ENCODE measurements around the gene TBC1D22A.
"Not testable (repeated sequence)": the region's sequence is repeated elsewhere in the genome, so short reads cannot be mapped to it uniquely, and the experiment has no call there.

Gene TBC1D22A

DNA sequence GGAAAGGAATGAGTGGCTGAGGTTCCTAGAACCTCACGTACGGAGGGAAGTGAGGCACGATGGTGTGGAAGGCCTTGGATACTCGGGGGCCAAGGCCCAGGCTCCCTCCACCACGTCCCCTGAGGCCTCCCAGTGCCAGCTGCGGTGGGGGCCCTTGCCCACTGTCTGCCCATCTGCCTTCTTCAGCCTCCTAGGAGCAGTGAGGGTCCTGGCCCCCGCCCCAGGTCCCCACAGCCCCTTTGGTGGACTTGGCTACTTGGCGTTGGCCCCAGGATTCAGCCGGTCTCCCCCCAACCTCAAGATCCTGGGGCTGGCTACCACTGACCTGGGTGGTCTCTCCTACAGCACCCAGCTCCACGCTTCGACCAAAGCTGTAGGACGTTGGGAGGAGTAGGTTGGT lies 373.6 kb downstream of the TBC1D22A start:
- H3K27me3 ChIP-seq (ENCODE audit: control insufficient read depth, insufficient read depth, low read length): no peaks in the 10 kb centered on the region
- no peaks in the 10 kb centered on the region for H3K36me3 ChIP-seq (ENCODE audit: control insufficient read depth, insufficient read depth, low read length)
- H3K4me1 ChIP-seq (ENCODE audit: control insufficient read depth, insufficient read depth, low read length): no peaks in the 10 kb centered on the region
- no peaks in the 10 kb centered on the region for H3K9me3 ChIP-seq (ENCODE audit: control insufficient read depth, low read length)
- H3K4me3 ChIP-seq (ENCODE audit: low read length): no peak overlapping the region
- H3K9ac ChIP-seq (ENCODE audit: low read length): no peak overlapping the region

DNA sequence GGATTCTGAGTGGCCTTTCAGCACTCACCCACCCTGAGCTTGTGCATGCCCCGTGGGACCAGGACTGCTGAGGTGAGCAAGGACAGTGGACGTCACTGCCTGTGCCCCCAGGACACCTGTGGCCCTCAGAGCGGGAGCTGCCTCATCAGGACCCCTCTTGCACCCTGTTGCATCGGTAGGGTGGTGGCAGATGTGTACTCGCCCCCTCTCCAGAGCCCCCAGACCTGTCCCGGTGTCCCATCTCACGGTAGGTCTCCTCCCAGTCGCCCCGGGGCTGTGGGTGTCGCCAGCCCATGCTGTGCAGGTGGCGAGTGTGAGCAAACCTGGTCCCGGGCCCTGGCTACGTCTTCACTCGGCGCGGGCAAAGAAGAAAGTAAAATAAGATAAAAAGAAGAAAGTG lies 374.2 kb downstream of the TBC1D22A start:
- Histone ChIP-seq H3K27me3 (ENCODE audit: control insufficient read depth, insufficient read depth, low read length) (no peaks in the 10 kb centered on the region), H3K9me3 (ENCODE audit: control insufficient read depth, low read length) (no peaks in the 10 kb centered on the region), H3K9ac (ENCODE audit: low read length) (no peak overlapping the region), H3K4me3 (ENCODE audit: low read length) (no peak overlapping the region), H3K4me1 (ENCODE audit: control insufficient read depth, insufficient read depth, low read length) (no peaks in the 10 kb centered on the region), H3K36me3 (ENCODE audit: control insufficient read depth, insufficient read depth, low read length) (no peaks in the 10 kb centered on the region)

DNA sequence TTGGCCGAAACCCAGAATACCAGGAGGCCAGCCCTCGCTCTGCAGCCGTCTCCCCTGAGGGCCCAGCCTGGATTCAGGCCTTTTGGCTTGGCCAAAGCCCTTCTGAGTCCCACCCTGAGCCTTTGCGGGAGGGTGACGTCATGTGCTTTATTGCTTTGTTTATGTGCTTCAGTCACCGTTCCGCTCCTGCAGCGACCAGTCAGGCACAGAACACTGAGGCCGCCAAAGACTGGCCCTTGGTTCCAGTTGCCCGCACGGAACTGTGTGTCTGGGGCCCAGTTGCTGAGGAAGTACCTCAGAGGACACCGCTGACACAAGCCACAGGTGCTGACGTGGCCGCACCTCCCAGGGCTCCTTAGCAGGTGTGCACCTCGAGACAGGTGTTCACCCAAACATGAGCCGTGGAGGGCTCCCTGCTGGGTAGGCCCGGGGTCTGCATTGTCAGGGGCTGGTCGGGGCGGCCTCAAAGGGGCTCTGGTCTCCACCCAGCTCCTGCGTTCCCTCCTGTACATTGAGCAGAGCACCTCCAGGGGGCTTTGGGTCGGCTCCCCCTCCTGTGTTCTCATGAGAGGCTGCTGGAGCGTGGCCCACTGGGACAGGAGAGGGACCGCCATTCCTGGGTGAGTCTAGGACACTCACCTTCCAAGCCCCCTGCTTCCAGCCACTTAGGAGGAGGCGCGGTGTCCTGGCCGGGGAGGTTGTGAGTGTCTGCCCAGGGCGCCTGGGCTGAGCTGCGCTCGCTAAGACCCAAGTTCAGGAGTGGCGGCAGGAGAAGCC lies 376.8 kb downstream of the TBC1D22A start:
- Histone ChIP-seq H3K4me1 (ENCODE audit: control insufficient read depth, insufficient read depth, low read length) (peaks cover 5% of the 10 kb centered on the region), H3K9ac (ENCODE audit: low read length) (no peak overlapping the region), H3K9me3 (ENCODE audit: control insufficient read depth, low read length) (no peaks in the 10 kb centered on the region), H3K36me3 (ENCODE audit: control insufficient read depth, insufficient read depth, low read length) (no peaks in the 10 kb centered on the region), H3K4me3 (ENCODE audit: low read length) (no peak overlapping the region), H3K27me3 (ENCODE audit: control insufficient read depth, insufficient read depth, low read length) (no peaks in the 10 kb centered on the region)

DNA sequence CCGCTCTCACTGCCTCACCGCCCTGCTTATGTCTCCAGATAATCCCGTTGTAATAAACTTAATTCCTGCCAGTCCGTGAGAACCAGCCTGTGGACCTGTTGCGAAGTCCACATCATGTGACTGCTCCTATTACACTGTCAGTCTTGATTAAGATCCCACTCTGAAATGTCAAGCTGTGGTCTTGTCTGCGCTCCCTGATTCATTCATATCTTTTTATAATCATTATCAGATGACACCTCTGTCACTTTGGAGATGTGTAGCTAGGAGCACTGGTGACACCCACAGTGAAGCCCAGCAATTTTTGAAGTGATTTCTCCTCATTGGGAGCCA lies 377.3 kb downstream of the TBC1D22A start:
- H3K4me1 ChIP-seq (ENCODE audit: control insufficient read depth, insufficient read depth, low read length): peaks cover 5% of the 10 kb centered on the region
- H3K9ac ChIP-seq (ENCODE audit: low read length): no peak overlapping the region
- H3K36me3 ChIP-seq (ENCODE audit: control insufficient read depth, insufficient read depth, low read length): no peaks in the 10 kb centered on the region
- H3K27me3 ChIP-seq (ENCODE audit: control insufficient read depth, insufficient read depth, low read length): no peaks in the 10 kb centered on the region
- H3K9me3 ChIP-seq (ENCODE audit: control insufficient read depth, low read length): no peaks in the 10 kb centered on the region
- H3K4me3 ChIP-seq (ENCODE audit: low read length): no peak overlapping the region

DNA sequence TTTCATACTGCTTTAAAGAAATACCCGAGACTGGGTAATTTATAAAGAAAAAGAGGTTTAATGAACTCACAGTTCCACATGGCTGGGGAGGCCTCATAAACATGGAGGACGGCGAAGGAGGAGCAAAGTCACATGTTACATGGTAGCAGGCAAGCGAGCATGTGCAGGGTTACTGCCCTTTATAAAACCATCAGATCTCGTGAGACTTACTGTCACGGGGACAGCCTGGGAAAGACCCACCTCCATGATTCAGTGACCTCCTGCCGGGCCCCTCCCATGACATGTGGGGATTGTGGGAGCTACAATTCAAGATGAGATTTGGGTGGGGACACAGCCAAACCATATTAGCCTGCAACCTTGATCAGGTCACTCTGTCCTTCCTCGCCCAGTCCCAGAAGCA lies 378.5 kb downstream of the TBC1D22A start:
- H3K4me3 ChIP-seq (ENCODE audit: low read length); H3K27me3 ChIP-seq (ENCODE audit: control insufficient read depth, insufficient read depth, low read length); H3K9ac ChIP-seq (ENCODE audit: low read length); H3K9me3 ChIP-seq (ENCODE audit: control insufficient read depth, low read length); H3K36me3 ChIP-seq (ENCODE audit: control insufficient read depth, insufficient read depth, low read length); H3K4me1 ChIP-seq (ENCODE audit: control insufficient read depth, insufficient read depth, low read length): not testable (repeated sequence)

DNA sequence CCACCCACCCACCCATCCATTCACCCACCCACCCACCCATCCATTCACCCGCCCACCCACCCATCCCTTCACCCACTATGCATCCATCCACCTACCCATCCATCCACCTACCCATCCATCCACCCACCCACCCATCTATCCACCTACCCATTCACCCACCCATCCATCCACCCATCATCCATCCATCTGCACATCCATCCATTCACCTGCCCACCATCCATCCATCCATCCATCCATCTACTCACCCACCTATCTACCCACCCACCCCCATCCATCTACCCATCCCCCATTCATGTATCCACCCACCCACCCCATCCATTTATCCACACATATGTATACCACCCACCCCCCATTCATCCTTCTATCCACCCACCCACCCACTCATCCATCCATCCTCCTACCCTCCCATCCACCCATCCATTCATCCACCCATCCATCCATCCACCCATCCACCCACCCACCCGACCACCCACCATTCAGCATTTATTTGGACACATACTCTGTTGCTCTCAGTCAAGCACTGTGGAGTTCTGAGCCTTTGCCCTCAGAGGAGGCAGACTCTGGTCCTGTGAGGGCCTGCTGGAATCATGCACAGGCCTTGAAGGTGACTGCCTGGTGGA lies 380.1 kb downstream of the TBC1D22A start:
- no peak overlapping the region for H3K9ac ChIP-seq (ENCODE audit: low read length)
- peaks cover 5% of the 10 kb centered on the region for H3K4me1 ChIP-seq (ENCODE audit: control insufficient read depth, insufficient read depth, low read length)
- H3K27me3 ChIP-seq (ENCODE audit: control insufficient read depth, insufficient read depth, low read length): no peaks in the 10 kb centered on the region
- no peaks in the 10 kb centered on the region for H3K9me3 ChIP-seq (ENCODE audit: control insufficient read depth, low read length)
- H3K36me3 ChIP-seq (ENCODE audit: control insufficient read depth, insufficient read depth, low read length): no peaks in the 10 kb centered on the region
- no peak overlapping the region for H3K4me3 ChIP-seq (ENCODE audit: low read length)

DNA sequence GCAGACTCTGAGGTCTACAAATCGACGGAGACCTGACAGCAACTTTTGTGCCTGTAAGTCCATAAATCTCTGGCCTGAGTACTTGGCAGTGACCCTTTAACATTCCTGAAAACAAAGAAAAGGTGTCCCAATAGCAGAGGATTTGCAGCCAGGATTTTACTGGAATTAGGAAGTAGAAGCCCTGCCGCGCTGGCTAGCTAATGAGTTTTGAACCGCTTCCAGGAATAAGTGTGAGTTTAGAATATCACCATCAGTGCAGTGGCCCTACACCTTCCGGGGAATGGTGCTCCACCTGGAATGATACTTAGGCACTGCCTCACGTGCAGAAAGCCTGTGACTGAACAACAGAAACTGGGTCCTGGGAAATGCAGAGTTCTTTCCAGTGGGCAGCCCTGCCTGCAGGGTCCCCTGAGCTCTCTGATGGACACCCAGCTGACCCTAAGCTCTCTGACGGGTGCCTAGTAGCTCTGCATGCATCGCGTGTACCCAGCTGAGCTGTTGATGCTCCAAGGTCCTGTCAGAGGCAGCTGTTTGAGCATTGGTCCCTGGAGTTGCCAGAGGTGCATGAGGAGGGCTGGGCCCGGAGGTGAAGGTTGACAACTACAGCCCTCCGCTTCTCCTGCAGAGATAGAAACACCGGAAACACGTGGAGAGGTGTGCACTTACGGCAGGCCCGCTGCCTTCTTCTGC lies 380.9 kb downstream of the TBC1D22A start:
- no peak overlapping the region for H3K4me3 ChIP-seq (ENCODE audit: low read length)
- no peak overlapping the region for H3K9ac ChIP-seq (ENCODE audit: low read length)
- no peaks in the 10 kb centered on the region for H3K9me3 ChIP-seq (ENCODE audit: control insufficient read depth, low read length)
- H3K36me3 ChIP-seq (ENCODE audit: control insufficient read depth, insufficient read depth, low read length): no peaks in the 10 kb centered on the region
- no peaks in the 10 kb centered on the region for H3K27me3 ChIP-seq (ENCODE audit: control insufficient read depth, insufficient read depth, low read length)
- H3K4me1 ChIP-seq (ENCODE audit: control insufficient read depth, insufficient read depth, low read length): peaks cover 5% of the 10 kb centered on the region

DNA sequence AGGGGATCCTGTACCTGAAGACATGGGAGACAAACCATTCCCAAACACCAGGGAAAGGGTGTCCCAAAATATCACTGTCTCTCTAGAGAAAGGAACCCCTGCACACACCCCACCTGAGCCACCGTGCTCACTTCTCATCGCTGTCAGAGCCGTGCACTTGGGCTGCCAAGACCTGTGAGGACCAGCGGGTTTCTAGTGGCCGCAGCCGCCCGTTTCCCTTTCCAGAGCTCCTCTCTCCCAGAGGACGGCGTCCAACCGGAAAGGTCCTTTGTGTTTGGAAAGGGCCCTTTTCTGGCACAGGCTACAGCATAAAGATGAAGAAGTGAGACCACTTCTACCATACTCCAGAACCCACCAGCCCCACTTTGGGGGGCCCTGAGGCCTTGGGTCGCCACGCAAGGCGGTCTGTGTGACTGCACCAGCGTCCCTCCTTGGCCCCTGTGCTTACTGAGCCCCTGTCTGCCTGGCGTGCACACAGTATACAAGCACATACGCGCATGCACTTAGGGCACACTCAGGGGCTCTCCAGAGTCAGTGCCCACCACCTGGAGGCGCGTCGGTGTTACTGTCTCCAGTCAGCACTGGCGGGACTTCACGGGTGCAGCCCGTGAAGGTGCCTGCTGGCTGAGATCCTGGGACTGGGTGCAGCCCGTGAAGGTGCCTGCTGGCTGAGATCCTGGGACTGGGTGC lies 381.8 kb downstream of the TBC1D22A start:
- Histone ChIP-seq H3K9ac (ENCODE audit: low read length) (no peak overlapping the region), H3K36me3 (ENCODE audit: control insufficient read depth, insufficient read depth, low read length) (no peaks in the 10 kb centered on the region), H3K9me3 (ENCODE audit: control insufficient read depth, low read length) (no peaks in the 10 kb centered on the region), H3K4me1 (ENCODE audit: control insufficient read depth, insufficient read depth, low read length) (peaks cover 5% of the 10 kb centered on the region), H3K4me3 (ENCODE audit: low read length) (no peak overlapping the region), H3K27me3 (ENCODE audit: control insufficient read depth, insufficient read depth, low read length) (no peaks in the 10 kb centered on the region)

DNA sequence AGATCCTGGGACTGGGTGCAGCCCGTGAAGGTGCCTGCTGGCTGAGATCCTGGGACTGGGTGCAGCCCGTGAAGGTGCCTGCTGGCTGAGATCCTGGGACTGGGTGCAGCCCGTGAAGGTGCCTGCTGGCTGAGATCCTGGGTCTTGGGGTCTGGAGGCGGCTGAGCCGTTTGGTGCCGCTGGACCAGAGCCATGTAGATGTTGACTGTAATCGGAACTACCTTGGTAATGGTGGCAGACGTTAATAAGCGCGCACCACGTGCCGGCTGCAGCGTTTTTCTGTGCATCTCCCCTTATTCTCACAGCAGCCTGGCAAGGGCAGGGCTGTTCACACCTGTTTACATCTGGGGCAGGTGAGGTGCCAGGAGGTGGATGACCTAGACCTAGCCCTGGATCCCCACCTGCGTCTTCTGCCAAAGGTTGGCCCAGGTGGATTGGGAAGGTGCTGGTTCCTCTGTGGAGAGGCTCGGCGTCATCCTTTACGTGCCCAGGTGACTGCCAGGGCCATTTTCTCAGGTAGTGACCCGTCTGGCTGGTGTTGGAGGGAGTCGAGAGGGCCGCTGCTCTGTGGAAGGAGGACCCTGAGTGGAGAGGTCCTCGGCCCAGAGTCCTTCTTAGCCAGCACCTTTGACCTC lies 382.5 kb downstream of the TBC1D22A start:
- no peaks in the 10 kb centered on the region for H3K36me3 ChIP-seq (ENCODE audit: control insufficient read depth, insufficient read depth, low read length)
- H3K9me3 ChIP-seq (ENCODE audit: control insufficient read depth, low read length): no peaks in the 10 kb centered on the region
- H3K27me3 ChIP-seq (ENCODE audit: control insufficient read depth, insufficient read depth, low read length): no peaks in the 10 kb centered on the region
- H3K9ac ChIP-seq (ENCODE audit: low read length): no peak overlapping the region
- peaks cover 5% of the 10 kb centered on the region for H3K4me1 ChIP-seq (ENCODE audit: control insufficient read depth, insufficient read depth, low read length)
- no peak overlapping the region for H3K4me3 ChIP-seq (ENCODE audit: low read length)

DNA sequence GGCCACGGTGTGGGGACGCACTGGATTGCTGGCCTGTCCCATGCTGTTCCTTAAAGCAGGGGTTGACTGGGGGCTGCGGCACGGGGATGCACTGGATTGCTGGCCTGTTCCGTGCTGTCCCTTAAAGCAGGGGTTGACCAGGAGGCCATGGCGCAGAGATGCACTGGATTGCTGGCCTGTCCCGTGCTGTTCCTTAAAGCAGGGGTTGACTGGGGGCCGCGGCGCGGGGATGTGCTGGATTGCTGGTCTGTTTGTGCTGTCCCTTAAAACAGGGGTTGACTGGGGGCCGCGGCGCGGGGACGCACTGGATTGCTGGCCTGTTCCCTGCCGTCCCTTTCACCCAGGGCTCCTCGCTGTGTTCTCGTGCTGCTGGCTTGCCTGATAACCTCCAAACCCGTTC lies 383.4 kb downstream of the TBC1D22A start:
- no peak overlapping the region for H3K4me3 ChIP-seq (ENCODE audit: low read length)
- peaks cover 5% of the 10 kb centered on the region for H3K4me1 ChIP-seq (ENCODE audit: control insufficient read depth, insufficient read depth, low read length)
- H3K9ac ChIP-seq (ENCODE audit: low read length): no peak overlapping the region
- no peaks in the 10 kb centered on the region for H3K27me3 ChIP-seq (ENCODE audit: control insufficient read depth, insufficient read depth, low read length)
- no peaks in the 10 kb centered on the region for H3K36me3 ChIP-seq (ENCODE audit: control insufficient read depth, insufficient read depth, low read length)
- no peaks in the 10 kb centered on the region for H3K9me3 ChIP-seq (ENCODE audit: control insufficient read depth, low read length)

DNA sequence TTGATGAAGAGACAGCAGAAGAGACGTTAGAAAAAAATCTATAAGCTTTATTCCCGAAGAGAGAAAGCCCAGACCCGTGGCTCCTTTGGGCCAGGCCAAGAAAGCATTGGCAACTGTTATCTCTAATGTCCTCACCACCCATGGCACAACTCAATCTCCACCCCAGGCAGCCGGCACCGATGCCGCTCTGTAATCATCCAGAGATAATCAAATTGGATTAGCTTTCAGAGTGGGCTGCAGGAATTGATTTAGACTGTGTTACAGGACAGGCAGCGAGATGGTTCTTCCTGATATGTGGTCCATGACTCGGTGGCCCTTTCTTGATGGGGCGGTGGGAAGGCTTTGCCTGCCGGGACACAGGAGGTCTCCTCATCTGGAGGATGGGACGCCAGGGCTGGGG lies 383.9 kb downstream of the TBC1D22A start:
- H3K4me1 ChIP-seq (ENCODE audit: control insufficient read depth, insufficient read depth, low read length): peaks cover 5% of the 10 kb centered on the region
- H3K4me3 ChIP-seq (ENCODE audit: low read length): no peak overlapping the region
- no peak overlapping the region for H3K9ac ChIP-seq (ENCODE audit: low read length)
- H3K9me3 ChIP-seq (ENCODE audit: control insufficient read depth, low read length): no peaks in the 10 kb centered on the region
- no peaks in the 10 kb centered on the region for H3K36me3 ChIP-seq (ENCODE audit: control insufficient read depth, insufficient read depth, low read length)
- H3K27me3 ChIP-seq (ENCODE audit: control insufficient read depth, insufficient read depth, low read length): no peaks in the 10 kb centered on the region

DNA sequence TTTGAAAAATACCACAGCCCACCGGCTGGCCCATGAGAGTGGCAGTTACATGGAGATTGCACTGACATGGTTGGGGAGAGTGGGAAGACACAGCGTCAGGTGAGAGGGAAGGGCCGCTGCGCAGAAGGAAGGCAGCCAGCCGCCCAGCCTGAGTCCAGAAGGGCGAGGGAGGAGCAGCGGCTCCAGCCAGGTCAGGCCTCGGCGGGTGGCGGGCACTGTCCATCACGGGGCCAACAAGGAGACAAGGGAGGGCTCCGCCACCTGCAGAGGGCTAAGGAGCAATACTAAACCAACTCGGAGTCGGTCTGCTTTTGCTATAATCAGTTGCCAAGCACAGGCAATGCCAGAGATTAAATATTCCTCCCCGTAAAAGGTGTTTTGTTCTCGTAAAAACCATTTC lies 384.5 kb downstream of the TBC1D22A start:
- Histone ChIP-seq H3K4me1 (ENCODE audit: control insufficient read depth, insufficient read depth, low read length) (peaks cover 5% of the 10 kb centered on the region), H3K9me3 (ENCODE audit: control insufficient read depth, low read length) (no peaks in the 10 kb centered on the region), H3K27me3 (ENCODE audit: control insufficient read depth, insufficient read depth, low read length) (no peaks in the 10 kb centered on the region), H3K4me3 (ENCODE audit: low read length) (no peak overlapping the region), H3K36me3 (ENCODE audit: control insufficient read depth, insufficient read depth, low read length) (no peaks in the 10 kb centered on the region), H3K9ac (ENCODE audit: low read length) (no peak overlapping the region)
